ENCODE results near the gene HLF.

DNA sequence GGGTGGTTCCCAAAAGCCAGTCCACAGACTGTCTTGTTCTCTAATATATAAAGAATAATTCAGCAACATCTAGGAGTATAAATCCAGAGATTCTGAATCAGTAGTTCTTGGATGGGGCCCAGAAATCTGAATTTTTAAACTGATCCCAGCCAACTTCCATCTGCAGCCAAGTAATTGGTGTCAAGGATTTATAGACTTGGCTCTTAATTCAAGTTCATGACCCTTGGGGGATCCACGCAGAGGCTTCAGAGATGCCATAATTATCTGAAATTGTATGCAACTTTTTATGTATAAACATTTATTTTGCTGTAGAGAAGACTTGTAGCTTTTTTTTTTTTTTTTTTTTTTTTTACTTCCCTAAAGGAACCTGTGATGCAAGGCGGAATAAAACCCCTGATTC is 60.6 kb downstream of the HLF start:
- TF ChIP-seq POLR2A (IDR thresholded peaks at IDR 0.05): no peak
- TF ChIP-seq, protein P1, sequence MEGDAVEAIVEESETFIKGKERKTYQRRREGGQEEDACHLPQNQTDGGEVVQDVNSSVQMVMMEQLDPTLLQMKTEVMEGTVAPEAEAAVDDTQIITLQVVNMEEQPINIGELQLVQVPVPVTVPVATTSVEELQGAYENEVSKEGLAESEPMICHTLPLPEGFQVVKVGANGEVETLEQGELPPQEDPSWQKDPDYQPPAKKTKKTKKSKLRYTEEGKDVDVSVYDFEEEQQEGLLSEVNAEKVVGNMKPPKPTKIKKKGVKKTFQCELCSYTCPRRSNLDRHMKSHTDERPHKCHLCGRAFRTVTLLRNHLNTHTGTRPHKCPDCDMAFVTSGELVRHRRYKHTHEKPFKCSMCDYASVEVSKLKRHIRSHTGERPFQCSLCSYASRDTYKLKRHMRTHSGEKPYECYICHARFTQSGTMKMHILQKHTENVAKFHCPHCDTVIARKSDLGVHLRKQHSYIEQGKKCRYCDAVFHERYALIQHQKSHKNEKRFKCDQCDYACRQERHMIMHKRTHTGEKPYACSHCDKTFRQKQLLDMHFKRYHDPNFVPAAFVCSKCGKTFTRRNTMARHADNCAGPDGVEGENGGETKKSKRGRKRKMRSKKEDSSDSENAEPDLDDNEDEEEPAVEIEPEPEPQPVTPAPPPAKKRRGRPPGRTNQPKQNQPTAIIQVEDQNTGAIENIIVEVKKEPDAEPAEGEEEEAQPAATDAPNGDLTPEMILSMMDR (IDR thresholded peaks at IDR 0.05): no peak
- no peak for TF ChIP-seq EP300 (IDR thresholded peaks at IDR 0.05; ENCODE audit: low read depth)
- TF ChIP-seq POLR2AphosphoS5 (IDR thresholded peaks at IDR 0.05): no peak
